ENCODE results near the gene PPIL6.

PPIL6 gene

GRCh38 chr6:109442393-109442924 lies 2.0 kb upstream of the PPIL6 start:
- TF ChIP-seq, protein P1, sequence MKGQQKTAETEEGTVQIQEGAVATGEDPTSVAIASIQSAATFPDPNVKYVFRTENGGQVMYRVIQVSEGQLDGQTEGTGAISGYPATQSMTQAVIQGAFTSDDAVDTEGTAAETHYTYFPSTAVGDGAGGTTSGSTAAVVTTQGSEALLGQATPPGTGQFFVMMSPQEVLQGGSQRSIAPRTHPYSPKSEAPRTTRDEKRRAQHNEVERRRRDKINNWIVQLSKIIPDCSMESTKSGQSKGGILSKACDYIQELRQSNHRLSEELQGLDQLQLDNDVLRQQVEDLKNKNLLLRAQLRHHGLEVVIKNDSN (IDR thresholded peaks at IDR 0.05): no peak
- TF ChIP-seq CREB1 (IDR thresholded peaks at IDR 0.05; ENCODE audit: low read depth): no peak
- TF ChIP-seq YY1 (IDR thresholded peaks at IDR 0.05; ENCODE audit: low read depth): no peak
- no peak for TF ChIP-seq TCF12 (IDR thresholded peaks at IDR 0.05; ENCODE audit: low read depth)
- TF ChIP-seq REST (IDR thresholded peaks at IDR 0.05; ENCODE audit: low read depth): no peak
- no peak for TF ChIP-seq TEAD4 (IDR thresholded peaks at IDR 0.05)
- no peak for TF ChIP-seq NFIC (IDR thresholded peaks at IDR 0.05)

DNA sequence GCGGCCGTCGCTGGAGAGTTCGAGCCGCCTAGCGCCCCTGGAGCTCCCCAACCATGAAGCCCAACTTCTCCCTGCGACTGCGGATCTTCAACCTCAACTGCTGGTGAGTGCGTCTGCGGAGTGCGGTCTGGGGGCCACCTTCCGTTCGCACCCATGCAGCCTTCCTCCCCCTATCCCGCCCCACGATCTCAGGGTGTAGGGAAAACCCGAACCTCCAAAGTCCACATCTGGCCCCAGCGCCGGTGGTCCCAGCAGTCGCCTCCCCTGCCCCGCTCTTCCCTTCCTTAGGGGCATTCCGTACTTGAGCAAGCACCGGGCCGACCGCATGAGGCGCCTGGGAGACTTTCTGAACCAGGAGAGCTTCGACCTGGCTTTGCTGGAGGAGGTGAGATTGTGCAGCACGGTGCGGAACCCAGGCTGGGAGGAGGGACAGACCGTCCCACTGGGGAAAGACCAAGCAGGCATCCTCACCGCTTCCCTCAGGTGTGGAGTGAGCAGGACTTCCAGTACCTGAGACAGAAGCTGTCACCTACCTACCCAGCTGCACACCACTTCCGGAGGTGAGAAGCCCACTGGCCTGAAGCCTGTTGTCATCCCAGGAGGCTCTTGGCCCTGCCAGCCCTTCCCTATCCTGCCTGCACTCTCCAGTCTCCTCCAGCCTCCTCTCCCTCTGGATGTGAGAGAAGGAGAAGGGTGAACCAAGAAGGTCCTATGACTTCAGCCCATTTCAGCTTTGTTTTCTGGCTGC lies 815 bp upstream of the PPIL6 start:
- TF ChIP-seq REST (IDR thresholded peaks at IDR 0.05; ENCODE audit: low read depth) (no peak), ZBTB7A (IDR thresholded peaks at IDR 0.05; ENCODE audit: low read depth) (no peak), TCF12 (IDR thresholded peaks at IDR 0.05; ENCODE audit: low read depth) (no peak), NFIC (IDR thresholded peaks at IDR 0.05) (no peak)
- TF ChIP-seq, protein P2, sequence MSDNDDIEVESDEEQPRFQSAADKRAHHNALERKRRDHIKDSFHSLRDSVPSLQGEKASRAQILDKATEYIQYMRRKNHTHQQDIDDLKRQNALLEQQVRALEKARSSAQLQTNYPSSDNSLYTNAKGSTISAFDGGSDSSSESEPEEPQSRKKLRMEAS (IDR thresholded peaks at IDR 0.05): peak; percentile 7; the same call in 1 of the 2 replicates

DNA sequence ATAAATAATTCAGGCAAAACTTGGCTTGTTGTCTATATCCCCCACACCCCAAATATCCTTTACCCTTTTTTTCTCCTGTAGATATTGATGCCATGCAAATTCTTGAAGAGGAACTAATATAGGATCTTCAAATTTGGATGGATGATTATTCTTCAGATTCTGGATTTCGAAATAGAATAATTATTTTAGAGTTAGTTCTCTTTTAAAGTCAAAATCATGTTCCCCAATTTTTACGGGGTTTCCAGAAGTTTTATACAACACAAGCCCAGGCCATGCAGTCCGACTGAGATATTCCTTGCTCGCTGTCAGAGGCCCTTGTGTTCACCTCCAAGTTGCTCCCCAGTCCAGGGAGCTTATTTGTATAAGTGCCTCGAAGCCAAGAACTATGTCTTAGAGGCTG lies 4.4 kb downstream of the PPIL6 start:
- TF ChIP-seq REST (IDR thresholded peaks at IDR 0.05; ENCODE audit: low read depth) (no peak), EGR1 (IDR thresholded peaks at IDR 0.05) (no peak), CREB1 (IDR thresholded peaks at IDR 0.05; ENCODE audit: low read depth) (no peak)
- TF ChIP-seq, protein P1 (IDR thresholded peaks at IDR 0.05): no peak

DNA sequence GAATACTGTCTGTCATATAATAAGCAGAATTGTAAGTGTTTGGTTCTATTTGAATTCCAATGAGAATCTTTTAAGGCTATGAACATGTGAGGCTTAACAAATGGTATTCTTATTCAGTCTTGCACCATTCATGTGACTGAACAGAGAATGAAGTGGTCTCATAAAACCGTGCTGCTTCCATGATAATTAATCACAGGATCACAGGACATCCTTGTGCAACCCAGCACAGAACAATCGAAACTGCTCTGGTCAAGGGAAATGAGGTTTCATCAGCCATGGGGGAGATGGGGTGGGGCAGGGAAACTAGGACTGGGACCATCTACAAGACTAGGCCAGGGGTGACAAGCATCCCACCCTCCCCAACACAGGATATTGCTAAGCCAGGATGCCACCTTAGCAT lies 6.0 kb downstream of the PPIL6 start:
- TF ChIP-seq CEBPB (IDR thresholded peaks at IDR 0.05) (no peak), EGR1 (IDR thresholded peaks at IDR 0.05) (no peak), ZBTB7A (IDR thresholded peaks at IDR 0.05; ENCODE audit: low read depth) (no peak), TEAD4 (IDR thresholded peaks at IDR 0.05) (no peak), TCF12 (IDR thresholded peaks at IDR 0.05; ENCODE audit: low read depth) (no peak)
- TF ChIP-seq, protein P2 (IDR thresholded peaks at IDR 0.05): no peak

- TF ChIP-seq REST (IDR thresholded peaks at IDR 0.05; ENCODE audit: low read depth) (no peak), RAD21 (IDR thresholded peaks at IDR 0.05; ENCODE audit: low read depth) (no peak), ZBTB7A (IDR thresholded peaks at IDR 0.05; ENCODE audit: low read depth) (no peak), TEAD4 (IDR thresholded peaks at IDR 0.05) (no peak), TCF12 (IDR thresholded peaks at IDR 0.05; ENCODE audit: low read depth) (no peak), FOXM1 (IDR thresholded peaks at IDR 0.05; ENCODE audit: borderline replicate concordance, low read depth) (no peak), TAF1 (IDR thresholded peaks at IDR 0.05; ENCODE audit: low read depth) (no peak), CREB1 (IDR thresholded peaks at IDR 0.05; ENCODE audit: low read depth) (no peak), CEBPB (IDR thresholded peaks at IDR 0.05) (no peak), YY1 (IDR thresholded peaks at IDR 0.05; ENCODE audit: low read depth) (no peak), EGR1 (IDR thresholded peaks at IDR 0.05) (no peak), NFIC (IDR thresholded peaks at IDR 0.05) (no peak), EP300 (IDR thresholded peaks at IDR 0.05; ENCODE audit: borderline replicate concordance) (no peak)
- TF ChIP-seq, protein P1 (IDR thresholded peaks at IDR 0.05): no peak
- TF ChIP-seq, protein P2 (IDR thresholded peaks at IDR 0.05): no peak
Observed at GRCh38 chr6:109429496-109429895, 10.9 kb downstream of the PPIL6 start.

Data from Ishikawa (cell line).